Muscle layer of duodenum (tissue), 2 donors: Measurements from ENCODE around the gene PLA2G15.

Source experiments
- H3K27ac ChIP-seq: one replicate; pipeline ENCODE4 v1.7.0; 2013; ENCODE audit warnings: mild to moderate bottlenecking, low read length
- H3K27me3 ChIP-seq: one replicate; pipeline ENCODE4 v1.7.0; 2013; ENCODE audit warnings: low read depth, mild to moderate bottlenecking, control low read depth, low read length
- H3K36me3 ChIP-seq, 2 donors: one replicate each; pipeline ENCODE4 v1.7.0; 2013; ENCODE audit warnings: low read length in 2 of 2, control low read depth in 1 of 2, mild to moderate bottlenecking in 1 of 2; ENCODE audit not compliant: insufficient read depth in 2 of 2, control insufficient read depth in 1 of 2
- H3K4me1 ChIP-seq, 2 donors: one replicate each; pipeline ENCODE4 v1.7.0; 2013; ENCODE audit warnings: low read length in 2 of 2, mild to moderate bottlenecking in 2 of 2, control low read depth in 1 of 2, moderate library complexity in 1 of 2; ENCODE audit not compliant: insufficient read depth in 2 of 2, control insufficient read depth in 1 of 2
- H3K4me3 ChIP-seq, 2 donors: one replicate each; pipeline ENCODE4 v1.7.0; 2013; ENCODE audit warnings: low read length in 2 of 2, low read depth in 1 of 2, mild to moderate bottlenecking in 1 of 2
- H3K9me3 ChIP-seq, 2 donors: one replicate each; pipeline ENCODE4 v1.7.0; 2013; ENCODE audit warnings: low read length in 2 of 2, control low read depth in 1 of 2, mild to moderate bottlenecking in 1 of 2; ENCODE audit not compliant: control insufficient read depth in 1 of 2
- donor health status: healthy.

Gene PLA2G15

DNA sequence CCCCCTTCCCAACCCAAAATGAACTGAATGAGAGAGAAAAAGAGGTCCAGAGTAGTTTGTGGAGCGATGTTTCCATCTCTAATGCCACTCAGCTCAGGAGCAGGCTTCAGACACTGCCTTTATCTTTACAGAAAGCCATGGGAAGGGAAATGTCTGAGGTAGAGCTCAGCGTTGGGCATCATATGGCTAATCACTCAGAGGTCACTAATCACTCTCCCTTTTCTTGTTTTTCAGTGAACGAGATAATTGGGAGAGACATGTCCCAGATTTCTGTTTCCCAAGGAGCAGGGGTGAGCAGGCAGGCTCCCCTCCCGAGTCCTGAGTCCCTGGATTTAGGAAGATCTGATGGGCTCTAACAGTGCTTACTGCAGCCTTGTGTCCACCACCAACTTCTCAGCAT, 19.1 kb upstream of the PLA2G15 start:
- H3K27ac ChIP-seq, result no peak overlapping the region
- H3K36me3 ChIP-seq, result peaks cover 11 to 12% of the 10 kb centered on the region in 2 donors
- no peaks in the 10 kb centered on the region for H3K27me3 ChIP-seq

DNA sequence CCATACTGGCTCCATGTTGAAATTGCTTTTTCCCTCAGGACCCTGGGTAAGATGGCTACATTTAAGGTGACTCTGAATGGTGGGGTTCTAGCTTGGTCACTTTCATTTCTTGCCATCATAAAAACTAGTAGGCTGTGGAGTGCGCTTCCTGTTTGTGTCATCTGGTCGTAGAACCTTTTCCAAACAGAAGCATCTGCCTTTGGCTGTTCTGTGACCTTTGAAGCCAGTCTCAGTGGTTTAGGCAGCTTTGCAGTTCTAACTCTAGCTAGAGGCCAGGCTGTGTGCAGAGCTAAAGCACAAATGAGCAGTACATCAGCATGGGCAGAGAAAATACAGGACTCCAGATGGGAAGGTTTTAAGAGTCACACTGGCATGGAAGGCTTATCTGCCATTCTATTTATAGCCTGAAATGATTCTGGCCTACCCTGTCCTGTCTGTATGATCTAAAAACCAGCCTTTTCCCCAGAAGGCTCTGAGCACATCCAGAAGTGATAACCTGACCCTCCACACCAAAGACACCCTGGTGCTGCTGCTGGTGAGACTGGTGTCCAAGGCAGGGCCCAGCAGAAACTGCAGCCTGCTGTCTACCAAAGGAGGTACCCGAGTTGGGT, 17.9 kb upstream of the PLA2G15 start:
- peaks cover 5 to 12% of the 10 kb centered on the region in 2 donors for H3K36me3 ChIP-seq
- no peaks in the 10 kb centered on the region for H3K27me3 ChIP-seq

More for the DNA sequence above, 19.1 kb upstream of the PLA2G15 start:
- peaks cover 0 to 16% of the 10 kb centered on the region in 2 donors for H3K4me1 ChIP-seq
- H3K4me3 ChIP-seq, result no peak overlapping the region
- no peaks in the 10 kb centered on the region for H3K9me3 ChIP-seq

DNA sequence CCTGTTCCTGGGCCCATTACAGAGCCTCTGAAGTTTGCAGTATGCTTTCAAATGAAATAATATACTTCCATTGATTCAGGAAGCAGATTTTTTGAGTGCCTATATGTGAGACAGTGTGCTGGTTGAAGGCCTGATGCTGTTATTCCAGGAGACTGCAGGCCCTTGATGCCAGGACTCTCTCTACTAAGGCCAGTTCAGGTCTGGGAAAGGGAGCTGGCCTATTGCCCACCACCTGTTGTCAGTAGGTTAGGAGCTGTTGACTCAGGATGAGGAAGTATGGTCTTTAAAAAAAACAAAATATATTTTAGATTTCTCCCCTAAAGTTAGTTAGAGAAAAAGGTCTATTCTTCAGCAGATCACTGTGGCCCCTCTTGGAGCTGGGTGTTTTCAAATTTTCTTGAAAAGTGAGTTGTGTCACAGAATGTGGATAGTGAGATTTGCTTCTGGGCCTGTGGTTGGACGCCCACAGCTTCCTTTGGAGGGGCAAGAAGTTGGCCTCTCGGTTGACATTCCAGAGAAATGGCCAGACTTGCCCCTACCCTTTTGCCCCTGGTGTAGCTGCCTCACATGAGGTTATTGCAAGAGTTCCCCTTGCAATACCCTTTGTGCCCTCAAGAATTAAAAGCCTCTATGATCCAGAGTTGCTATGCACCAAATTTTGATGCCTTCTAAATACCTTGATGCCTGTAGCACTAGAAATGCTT, 17.2 kb upstream of the PLA2G15 start:
- H3K4me3 ChIP-seq, result no peak overlapping the region
- peaks cover 5 to 12% of the 10 kb centered on the region in 2 donors for H3K36me3 ChIP-seq
- peaks cover 0 to 11% of the 10 kb centered on the region in 2 donors for H3K4me1 ChIP-seq
- H3K27ac ChIP-seq, result no peak overlapping the region
- no peaks in the 10 kb centered on the region for H3K9me3 ChIP-seq
- no peaks in the 10 kb centered on the region for H3K27me3 ChIP-seq

More for the DNA sequence above, 17.9 kb upstream of the PLA2G15 start:
- no peaks in the 10 kb centered on the region for H3K9me3 ChIP-seq
- peaks cover 0 to 16% of the 10 kb centered on the region in 2 donors for H3K4me1 ChIP-seq
- H3K27ac ChIP-seq, result no peak overlapping the region
- no peak overlapping the region for H3K4me3 ChIP-seq

DNA sequence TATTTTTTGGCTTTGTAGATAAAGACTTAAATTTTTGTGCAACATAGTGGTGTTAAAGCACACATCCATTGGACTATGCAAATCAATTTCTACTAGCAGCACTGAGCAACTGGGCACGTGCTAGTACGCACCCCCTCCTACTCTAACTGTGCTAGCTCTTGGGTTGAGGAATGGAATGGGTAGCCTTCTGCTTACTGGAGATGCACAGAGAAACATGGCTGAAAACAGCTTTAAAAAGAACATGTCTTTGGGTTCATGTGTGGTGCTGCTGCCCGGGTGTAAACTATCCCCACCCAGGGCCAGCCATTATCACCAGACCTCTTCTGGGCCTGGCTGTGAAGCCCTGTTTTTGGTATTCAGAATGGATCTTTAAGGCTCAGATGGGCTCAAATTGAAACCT, 16.5 kb upstream of the PLA2G15 start:
- no peak overlapping the region for H3K4me3 ChIP-seq
- H3K9me3 ChIP-seq, result no peaks in the 10 kb centered on the region
- peaks cover 0 to 11% of the 10 kb centered on the region in 2 donors for H3K4me1 ChIP-seq
- H3K36me3 ChIP-seq, result peaks cover 5 to 12% of the 10 kb centered on the region in 2 donors
- no peaks in the 10 kb centered on the region for H3K27me3 ChIP-seq
- no peak overlapping the region for H3K27ac ChIP-seq

DNA sequence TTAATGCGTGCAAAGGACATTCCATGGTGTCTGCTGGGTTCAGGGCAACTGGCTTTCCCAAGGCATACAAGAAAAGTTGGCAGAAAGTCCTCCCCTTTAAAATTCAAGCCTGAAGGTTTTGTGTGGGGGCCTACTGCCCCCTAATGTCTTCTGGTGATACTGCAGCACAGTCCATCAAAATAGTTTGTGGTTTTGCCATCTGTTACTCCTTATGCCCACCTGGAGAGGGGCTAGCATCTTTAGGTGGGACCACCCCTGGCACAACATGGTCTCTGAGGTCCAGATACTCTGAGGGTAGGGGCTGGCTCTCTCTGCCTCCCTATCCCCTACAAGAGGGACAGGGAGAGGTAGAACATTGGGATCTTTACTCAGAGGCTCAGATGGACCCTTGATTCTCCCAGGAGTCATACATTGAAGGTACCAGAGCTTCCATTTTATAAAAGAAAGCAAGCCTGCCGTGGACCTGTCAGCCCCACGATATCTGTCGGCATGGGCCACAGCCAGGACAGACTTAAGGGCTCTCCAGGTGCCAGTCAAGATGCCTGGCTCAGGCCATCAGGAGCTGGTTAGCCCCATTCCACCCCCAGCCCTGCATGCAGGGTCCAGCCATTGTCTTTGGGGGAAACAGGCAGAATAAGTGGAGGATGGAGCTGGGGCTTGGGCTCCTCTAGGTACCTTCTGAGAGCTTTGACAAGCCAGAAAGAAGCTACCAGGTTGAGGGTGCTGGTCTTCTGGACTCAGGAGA, 15.6 kb upstream of the PLA2G15 start:
- peaks cover 0 to 11% of the 10 kb centered on the region in 2 donors for H3K4me1 ChIP-seq
- H3K27ac ChIP-seq, result no peak overlapping the region
- H3K4me3 ChIP-seq, result no peak overlapping the region
- peaks cover 5 to 12% of the 10 kb centered on the region in 2 donors for H3K36me3 ChIP-seq
- H3K9me3 ChIP-seq, result no peaks in the 10 kb centered on the region
- H3K27me3 ChIP-seq, result no peaks in the 10 kb centered on the region

DNA sequence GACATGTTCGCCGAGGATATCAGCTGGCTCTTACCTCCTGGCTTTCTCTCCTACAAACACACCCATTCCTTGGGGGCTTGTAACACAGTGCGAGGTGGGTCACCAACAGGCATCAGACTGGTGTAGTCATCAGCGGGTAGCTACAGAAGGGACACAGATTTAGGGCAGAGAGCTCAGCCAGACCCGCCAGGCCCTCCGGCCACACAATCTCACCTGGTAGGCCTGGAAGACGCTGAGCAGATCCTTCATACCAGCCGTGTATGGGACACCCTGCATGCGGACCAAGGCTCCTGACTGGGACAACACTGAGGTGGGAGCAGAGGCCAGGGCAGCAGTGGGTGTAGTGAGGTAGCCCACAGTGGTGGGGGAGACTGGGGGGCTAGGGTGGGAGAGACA, 15.0 kb upstream of the PLA2G15 start:
- peaks cover 5 to 12% of the 10 kb centered on the region in 2 donors for H3K36me3 ChIP-seq
- no peak overlapping the region for H3K4me3 ChIP-seq
- H3K9me3 ChIP-seq, result no peaks in the 10 kb centered on the region
- H3K27ac ChIP-seq, result no peak overlapping the region
- H3K27me3 ChIP-seq, result no peaks in the 10 kb centered on the region
- peaks cover 0 to 11% of the 10 kb centered on the region in 2 donors for H3K4me1 ChIP-seq

DNA sequence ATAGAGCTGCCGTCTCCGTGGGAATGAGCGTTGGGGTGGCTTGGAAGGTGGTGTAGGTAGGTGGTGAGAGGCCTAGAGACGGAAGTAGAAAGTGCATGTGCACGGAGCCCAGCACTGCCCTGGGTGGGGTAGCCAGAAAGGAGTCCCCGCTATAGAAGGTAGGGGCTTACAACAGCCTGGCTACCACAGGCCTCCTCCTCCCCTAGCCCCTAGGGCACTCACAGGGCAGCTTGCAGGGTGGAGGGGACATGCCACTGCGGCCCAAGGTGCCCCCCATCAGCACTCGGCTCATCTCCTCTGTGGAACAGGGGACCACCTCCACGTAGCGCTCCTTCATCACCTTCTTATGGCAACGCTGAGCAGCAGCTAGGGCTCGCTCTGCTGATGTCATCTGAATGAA, 14.2 kb upstream of the PLA2G15 start:
- Histone ChIP-seq H3K27ac (no peak overlapping the region), H3K4me1 (peaks cover 0 to 14% of the 10 kb centered on the region in 2 donors), H3K36me3 (peaks cover 5 to 12% of the 10 kb centered on the region in 2 donors), H3K9me3 (no peaks in the 10 kb centered on the region), H3K4me3 (no peak overlapping the region), H3K27me3 (no peaks in the 10 kb centered on the region)

DNA sequence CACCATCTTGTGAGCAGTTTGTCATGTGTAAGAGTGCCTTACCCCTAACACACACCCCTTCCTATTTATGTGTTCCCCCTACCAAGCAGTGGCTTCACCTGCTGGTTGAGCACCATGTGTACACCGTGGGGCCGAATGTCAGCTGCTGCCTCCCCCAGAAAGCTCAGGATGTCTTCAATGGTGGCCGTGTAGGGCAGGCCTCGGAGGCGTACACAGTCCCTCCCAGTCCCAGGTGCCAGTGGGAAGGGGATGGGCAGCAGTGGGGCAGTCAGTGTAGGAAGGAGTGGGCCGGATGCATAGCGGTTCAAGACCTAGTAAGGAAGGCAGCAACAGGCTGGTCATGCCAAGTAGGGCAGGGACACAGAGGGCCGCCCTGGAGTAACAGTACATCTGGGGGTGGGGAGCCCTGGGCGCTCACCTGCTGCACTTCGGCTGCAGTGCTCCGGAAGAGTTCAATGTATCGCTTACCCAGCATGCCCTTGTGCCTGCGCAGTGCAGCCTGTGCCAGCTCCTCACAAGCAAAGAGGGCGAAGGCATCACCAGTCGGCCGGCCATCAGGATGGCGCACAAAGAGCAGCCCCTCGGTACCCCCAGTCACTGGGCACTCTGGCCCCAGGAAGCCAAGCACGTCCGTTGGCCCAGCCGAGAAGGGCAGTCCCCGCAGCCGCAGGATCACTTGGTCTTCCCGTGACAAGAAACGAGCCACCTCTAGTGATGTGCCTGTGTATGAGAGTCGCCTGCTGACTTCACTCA, 13.6 kb upstream of the PLA2G15 start:
- peaks cover 5 to 8% of the 10 kb centered on the region in 2 donors for H3K36me3 ChIP-seq
- H3K27me3 ChIP-seq, result no peaks in the 10 kb centered on the region
- no peak overlapping the region for H3K4me3 ChIP-seq
- H3K9me3 ChIP-seq, result no peaks in the 10 kb centered on the region
- no peak overlapping the region for H3K27ac ChIP-seq
- H3K4me1 ChIP-seq, result peaks cover 3 to 20% of the 10 kb centered on the region in 2 donors

DNA sequence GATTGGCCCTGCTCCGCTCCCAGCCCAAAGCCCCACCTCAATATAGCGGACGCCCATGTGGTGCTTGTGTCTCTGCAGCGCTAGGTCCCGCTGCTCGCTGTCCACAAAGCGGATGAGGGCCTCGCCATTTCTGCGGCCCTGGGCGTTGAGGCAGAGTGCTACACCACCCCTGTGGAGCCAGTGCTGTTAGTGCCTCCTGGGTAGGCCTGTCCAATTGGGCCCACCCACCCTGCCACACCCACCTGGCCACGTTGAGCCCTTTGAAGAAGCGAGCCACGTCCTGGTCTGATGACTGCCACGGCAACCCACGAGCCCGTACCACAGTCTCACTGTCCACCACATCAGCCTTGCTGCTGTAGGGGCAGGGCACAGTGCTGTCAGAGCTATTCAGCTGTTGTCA, 12.8 kb upstream of the PLA2G15 start:
- Histone ChIP-seq H3K4me1 (peaks cover 7 to 24% of the 10 kb centered on the region in 2 donors), H3K9me3 (no peaks in the 10 kb centered on the region), H3K27me3 (no peaks in the 10 kb centered on the region), H3K4me3 (no peak overlapping the region), H3K27ac (no peak overlapping the region), H3K36me3 (peaks cover 4 to 5% of the 10 kb centered on the region in 2 donors)

DNA sequence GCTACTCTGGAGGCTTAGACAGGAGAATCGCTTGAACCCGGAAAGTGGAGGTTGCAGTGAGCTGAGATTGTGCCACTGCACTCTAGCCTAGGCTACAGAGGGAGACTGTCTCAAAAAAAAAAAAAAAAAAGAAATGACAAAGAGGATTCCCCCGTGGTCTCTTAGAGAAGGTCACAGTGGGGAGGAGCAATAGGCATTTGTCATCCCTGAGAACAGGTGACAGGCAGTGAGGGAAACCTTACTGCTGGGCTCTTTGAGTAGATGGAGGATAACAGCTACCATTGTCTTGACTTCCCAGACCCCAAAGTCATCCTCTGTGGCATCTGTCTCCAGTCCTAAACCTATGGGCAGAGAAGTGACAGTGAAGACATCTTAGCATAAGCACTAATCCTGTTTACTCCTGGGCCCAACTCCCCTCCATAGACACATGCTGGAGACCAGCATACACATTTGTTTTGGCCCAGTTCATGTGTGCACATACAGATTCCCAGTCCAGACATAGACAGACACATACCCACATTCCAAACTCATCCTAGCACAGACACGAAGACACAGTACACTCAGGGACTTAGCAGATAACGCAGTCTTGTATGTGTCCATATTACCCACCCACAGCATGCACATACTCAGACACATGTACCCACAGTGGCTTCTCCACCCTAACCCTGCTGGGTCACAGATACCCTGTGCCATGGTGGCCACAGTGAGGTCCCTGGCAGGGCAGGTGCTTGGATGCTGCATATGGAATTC, 11.9 kb upstream of the PLA2G15 start:
- peaks cover 7 to 26% of the 10 kb centered on the region in 2 donors for H3K4me1 ChIP-seq
- H3K36me3 ChIP-seq, result peaks cover 0 to 5% of the 10 kb centered on the region in 2 donors
- no peak overlapping the region for H3K4me3 ChIP-seq
- H3K27me3 ChIP-seq, result no peaks in the 10 kb centered on the region
- no peak overlapping the region for H3K27ac ChIP-seq
- H3K9me3 ChIP-seq, result no peaks in the 10 kb centered on the region
